Effector memory CD8-positive, alpha-beta T cell (primary cell): ENCODE measurements around the gene MZB1.

Experiments
- ATAC-seq: fragments of 150-1000 bp; cut with Tn5 transposase; replicated peaks from 2 replicates; pipeline ENCODE4 v1.10.0; 2021; ENCODE audit warnings: mild to moderate bottlenecking, moderate library complexity
- DNase-seq, 3 experiments: peaks; one replicate each; pipeline ENCODE4 v3.0.0; 2021
- H3K27ac Mint-ChIP-seq, 2 donors: one replicate each; pipeline ENCODE4 v1.8.0; 2022; ENCODE audit warnings: mild to moderate bottlenecking in 2 of 2, mixed read lengths in 2 of 2, moderate library complexity in 2 of 2
- H3K27me3 Mint-ChIP-seq, 2 donors: one replicate each; pipeline ENCODE4 v1.8.0; 2022; ENCODE audit warnings: mixed read lengths in 2 of 2
- H3K36me3 Mint-ChIP-seq: one replicate; pipeline ENCODE4 v1.8.0; 2022; ENCODE audit warnings: mild to moderate bottlenecking, moderate library complexity, mixed read lengths; ENCODE audit not compliant: insufficient read depth
- H3K4me1 Mint-ChIP-seq, 2 donors: one replicate each; pipeline ENCODE4 v1.8.0; 2022; ENCODE audit warnings: low read depth in 2 of 2, mixed read lengths in 2 of 2
- H3K4me3 Mint-ChIP-seq, 2 donors: one replicate each; pipeline ENCODE4 v1.8.0; 2022; ENCODE audit warnings: mild to moderate bottlenecking in 2 of 2, mixed read lengths in 2 of 2, moderate library complexity in 2 of 2
- H3K9me3 Mint-ChIP-seq, 2 donors: one replicate each; pipeline ENCODE4 v1.8.0; 2022; ENCODE audit warnings: mixed read lengths in 2 of 2

The MZB1 gene

GRCh38 chr5:139341187-139341688, 48.5 kb downstream of the MZB1 start:
- Mint-ChIP-seq H3K4me1 (peaks cover 35 to 47% of the 10 kb centered on the region in 2 donors), H3K27ac (peak overlapping the region; percentile 98), H3K36me3 (peaks cover 37% of the 10 kb centered on the region), H3K27me3 (no peaks in the 10 kb centered on the region), H3K9me3 (no peaks in the 10 kb centered on the region), H3K4me3 (peak overlapping the region; percentile 90 to 93)
- DNase-seq (no peak), ATAC-seq (peak; percentile 18)

- no peak overlapping the region for H3K27ac Mint-ChIP-seq
- H3K4me3 Mint-ChIP-seq = no peak overlapping the region
- no peaks in the 10 kb centered on the region for H3K27me3 Mint-ChIP-seq
- peaks cover 34% of the 10 kb centered on the region for H3K36me3 Mint-ChIP-seq
- ATAC-seq = no peak
- H3K4me1 Mint-ChIP-seq = peaks cover 30 to 38% of the 10 kb centered on the region in 2 donors
- no peak for DNase-seq
- H3K9me3 Mint-ChIP-seq = no peaks in the 10 kb centered on the region
Measured at GRCh38 chr5:139340051-139340450, 49.7 kb downstream of the MZB1 start.
